Activated CD4-positive, alpha-beta T cell treated with anti-CD3 and anti-CD28 coated beads, Interleukin-10, Interleukin-2, amounts not matched to agents 100 ng/mL and 50 ng/mL, durations not matched to agents 16 hours and 8 hours (primary cell): ENCODE results near the gene MSL3.

Experiments used
- DNase-seq: peaks from one replicate; pipeline ENCODE4 v3.0.0-alpha.2; 2020

The MSL3 gene

DNA sequence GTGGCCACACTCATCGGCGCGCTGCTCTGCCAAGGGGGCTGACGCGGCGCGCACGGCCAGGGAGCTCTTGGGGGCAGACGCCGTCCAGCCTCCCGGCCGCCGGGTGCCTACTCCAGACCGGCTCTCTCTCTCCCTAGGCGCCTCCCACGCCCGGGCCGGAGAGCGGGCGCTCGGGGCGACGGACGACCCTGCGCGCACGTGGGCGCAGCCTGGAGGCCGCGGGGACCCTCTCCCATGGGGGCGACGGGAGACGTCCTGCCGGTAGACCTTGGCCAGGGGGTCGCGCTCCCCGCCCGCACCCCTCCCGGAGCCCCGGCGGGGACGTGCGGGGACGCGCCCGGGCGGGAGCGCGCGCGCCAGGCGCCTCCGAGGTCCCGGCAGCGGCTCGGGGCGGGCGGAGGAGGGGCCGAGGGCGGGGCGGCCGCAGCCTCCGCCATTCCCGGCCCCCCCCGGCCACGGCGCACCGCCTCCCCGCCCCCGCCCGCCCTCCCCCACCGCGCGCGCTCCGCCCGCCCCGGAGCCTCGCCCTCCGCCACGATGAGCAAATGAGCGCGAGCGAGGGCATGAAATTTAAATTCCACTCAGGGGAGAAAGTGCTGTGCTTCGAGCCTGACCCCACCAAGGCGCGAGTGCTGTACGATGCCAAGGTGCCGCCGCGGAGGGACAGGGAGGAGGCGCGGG lies at the start of gene MSL3:
Gene MSL3, plus strand, starts transcription at position 519 of the 681 bp plus-strand sequence. Its CDS starts 27 bp downstream, at position 546.
- DNase-seq = peak; percentile 56

- no peak for DNase-seq
Observed at GRCh38 chrX:11722304-11722703, 35.7 kb upstream of the MSL3 start.

GRCh38 chrX:11724122-11725017 lies 33.7 kb upstream of the MSL3 start:
- peak; percentile 39 for DNase-seq

DNA sequence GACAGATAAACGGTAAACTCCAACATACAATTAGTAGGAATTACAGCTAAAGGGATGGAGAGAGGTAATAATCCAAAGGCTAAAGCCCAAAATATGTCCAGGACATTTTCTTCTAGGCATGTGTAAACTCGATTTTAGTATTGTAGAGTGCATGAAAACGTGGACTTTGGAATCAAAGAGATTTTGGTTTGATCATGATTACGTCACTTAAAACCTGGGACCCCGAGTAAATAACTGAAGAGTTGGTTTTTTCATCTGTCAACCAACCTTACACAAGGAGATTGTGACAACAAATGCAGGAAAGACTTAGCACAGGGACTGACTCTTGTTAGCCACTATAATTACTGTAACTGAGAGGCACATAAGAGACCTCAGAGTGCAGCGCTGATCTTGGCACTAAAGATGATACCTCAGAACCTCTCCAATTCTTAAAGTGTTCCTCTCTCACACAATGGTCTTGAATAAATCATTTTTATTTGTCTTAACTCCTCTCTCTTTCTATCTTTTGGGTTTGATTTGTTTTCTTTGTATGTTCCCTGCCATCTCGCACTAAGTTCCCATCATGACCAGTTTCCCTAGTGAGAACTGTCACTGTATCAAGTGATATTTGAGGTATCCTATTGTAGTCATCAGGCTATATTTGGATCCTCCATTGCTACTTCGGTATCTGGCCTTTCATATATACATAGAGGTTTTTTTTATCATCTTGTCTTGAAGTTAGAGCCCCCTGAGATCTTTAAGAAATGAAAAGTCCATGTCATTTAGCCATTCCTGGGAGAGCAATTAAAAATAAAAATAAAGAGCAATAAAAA lies 32.2 kb upstream of the MSL3 start:
- DNase-seq = no peak

GRCh38 chrX:11728556-11728955 lies 29.5 kb upstream of the MSL3 start:
- no peak for DNase-seq

GRCh38 chrX:11733614-11734013 lies 24.4 kb upstream of the MSL3 start:
- DNase-seq = no peak

- DNase-seq = peak; percentile 36
Observed at GRCh38 chrX:11739776-11740175, 18.3 kb upstream of the MSL3 start.

DNA sequence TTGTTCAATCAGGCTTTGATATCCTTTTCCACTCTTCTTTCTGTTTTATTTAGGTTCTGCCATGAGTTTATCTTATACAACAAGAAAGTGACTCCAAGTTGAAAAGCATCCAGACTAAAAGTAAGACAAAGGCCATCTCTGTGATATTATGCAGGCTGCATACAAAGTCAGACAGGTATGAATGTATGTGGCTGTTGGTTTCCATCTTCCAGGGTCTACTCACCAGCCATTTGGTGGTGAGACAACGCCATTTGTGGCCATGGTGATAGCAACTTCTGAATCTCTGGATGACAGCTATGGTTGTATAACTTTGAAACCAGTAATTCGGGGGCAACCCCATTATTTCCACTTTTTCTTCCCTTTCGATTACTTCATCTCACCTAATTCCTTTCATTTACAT lies 17.2 kb upstream of the MSL3 start:
- DNase-seq = no peak

DNA sequence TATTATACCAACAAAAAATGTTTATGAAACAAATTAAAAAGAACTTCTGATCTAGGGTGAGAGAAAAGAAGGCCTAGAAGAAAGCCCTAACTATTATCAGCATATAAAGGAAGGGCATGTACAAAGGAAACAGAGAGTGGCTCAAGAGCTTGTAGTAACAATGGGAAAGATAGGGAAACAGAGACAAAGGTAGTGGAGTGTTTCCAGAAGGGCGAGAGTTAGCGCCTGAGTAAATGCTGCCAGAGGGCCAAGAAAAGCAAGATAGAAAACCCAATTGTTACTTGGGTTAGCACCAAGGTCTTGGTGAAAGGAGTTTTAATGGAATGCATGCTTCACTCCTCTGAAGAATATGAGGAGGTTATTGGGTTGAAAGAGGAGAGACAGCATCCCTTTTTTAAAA lies 16.5 kb upstream of the MSL3 start:
- DNase-seq = no peak

DNA sequence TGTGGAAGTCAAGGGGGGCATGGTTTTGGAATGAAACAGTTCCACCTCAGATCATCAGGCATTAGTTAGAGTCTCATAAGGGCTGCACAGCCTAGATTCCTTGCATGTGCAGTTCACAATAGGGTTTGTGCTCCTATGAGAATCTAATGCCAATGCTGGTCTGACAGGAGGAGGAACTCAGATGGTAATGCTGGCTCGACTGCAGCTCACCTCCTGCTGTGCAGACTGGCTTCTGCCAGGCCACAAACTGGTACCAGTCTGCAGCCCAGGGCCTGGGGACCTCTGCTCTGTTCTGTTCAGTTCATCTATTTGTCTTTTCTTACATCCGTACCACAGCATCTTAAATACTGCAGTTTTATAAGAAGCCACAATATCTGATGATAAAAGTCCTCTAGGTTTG lies 12.2 kb upstream of the MSL3 start:
- DNase-seq = no peak

DNA sequence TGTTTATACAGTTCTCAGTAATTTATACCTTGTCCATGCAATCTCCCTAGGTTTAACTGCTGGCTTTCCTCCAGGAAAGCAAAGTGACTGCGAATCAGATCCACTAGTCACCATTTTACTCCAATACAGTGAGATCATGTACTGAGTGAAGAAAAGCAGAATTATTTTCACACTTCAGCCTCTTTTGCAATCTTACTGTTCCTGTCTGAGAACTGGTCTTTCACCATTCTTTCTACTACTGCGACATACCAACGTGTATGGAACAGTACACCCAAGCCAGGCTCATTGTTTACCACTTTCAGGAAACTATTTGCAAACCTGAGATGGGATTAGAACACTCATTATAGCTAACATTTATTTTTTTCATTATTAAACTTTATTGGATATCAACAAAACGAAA lies 8.0 kb upstream of the MSL3 start:
- no peak for DNase-seq

GRCh38 chrX:11750694-11751093 lies 7.3 kb upstream of the MSL3 start:
- peak; percentile 14 for DNase-seq

GRCh38 chrX:11751261-11751660 lies 6.8 kb upstream of the MSL3 start:
- no peak for DNase-seq

GRCh38 chrX:11753668-11754067 lies 4.4 kb upstream of the MSL3 start:
- no peak for DNase-seq

DNA sequence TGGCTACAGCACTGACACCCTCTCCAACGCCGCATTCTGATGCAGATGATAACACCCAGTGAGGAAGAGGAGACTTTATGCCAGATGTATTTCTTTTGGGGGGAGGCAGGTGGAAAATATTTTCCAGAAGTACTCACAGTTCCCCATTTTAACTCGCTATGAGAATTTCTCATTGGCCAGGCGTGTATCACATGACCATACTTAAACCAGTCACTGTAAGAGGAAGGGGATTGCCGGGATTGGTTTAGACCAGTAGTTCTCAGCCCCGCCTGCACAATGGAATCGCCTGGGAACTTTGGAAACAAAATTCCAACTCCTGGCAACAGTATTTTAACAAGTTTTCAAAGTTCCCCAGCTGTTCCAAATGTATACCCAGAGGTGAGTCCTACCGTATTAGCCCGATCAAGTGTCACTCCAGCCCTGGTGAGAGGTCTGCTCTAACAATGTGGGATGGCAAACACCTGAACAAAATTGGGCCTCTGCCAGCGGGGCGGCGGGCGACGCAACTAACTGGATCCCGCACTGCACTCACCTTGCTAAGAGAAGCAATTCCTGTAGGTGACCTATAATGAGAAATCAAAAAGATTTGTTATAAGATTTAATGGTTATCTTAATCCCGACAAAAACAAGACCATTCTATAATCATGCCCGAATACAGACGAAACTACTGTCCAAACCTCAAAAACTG lies 2.9 kb upstream of the MSL3 start:
- DNase-seq = no peak

GRCh38 chrX:11755724-11756123 lies 2.3 kb upstream of the MSL3 start:
- DNase-seq = no peak

GRCh38 chrX:11756354-11757318 lies 1.4 kb upstream of the MSL3 start:
- DNase-seq = no peak

GRCh38 chrX:11757397-11757718 lies 679 bp upstream of the MSL3 start:
- no peak for DNase-seq

GRCh38 chrX:11758400-11759171 lies 549 bp downstream of the MSL3 start:
- peak; percentile 91 for DNase-seq

DNA sequence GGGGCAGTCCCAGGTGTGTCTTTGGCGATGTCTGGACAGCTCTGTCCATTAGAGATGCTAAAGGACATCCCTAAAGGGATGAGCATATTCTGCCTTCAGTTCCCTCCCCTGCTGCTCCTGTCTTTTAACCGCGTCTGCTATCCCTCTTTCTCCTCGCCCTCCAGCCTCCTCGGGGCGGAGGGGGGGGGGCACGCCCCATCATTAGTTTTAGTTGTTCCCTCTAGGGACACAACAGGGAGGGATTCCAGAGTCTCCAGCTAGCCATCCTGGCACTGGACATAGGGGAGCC lies 1.1 kb downstream of the MSL3 start:
- no peak for DNase-seq
